SK-N-SH (cell line): Measurements from ENCODE around the gene PRR11. TPM values are rescaled to one million over a fixed set of nuclear protein-coding genes. Genes with fewer than 3 reads are reported as not detected.
"Not testable (repeated sequence)": the region's sequence is repeated elsewhere in the genome, so short reads cannot be mapped to it uniquely, and the experiment has no call there.

ENCODE experiments used
- CTCF ChIA-PET: fragments of 300-600, 350-600 bp; formaldehyde crosslinking; extraction: SDS; loops from one replicate; lab custom pipeline; 2021; lab: Yijun Ruan, JAX
- POLR2A ChIA-PET: fragments of 350-600 bp; sonication (Branson Sonifier 250); formaldehyde crosslinking; extraction: SDS; loops from one replicate; lab custom pipeline; 2020; ENCODE audit warnings: antibody characterized with exemption, inconsistent platforms; lab: Yijun Ruan, JAX
- DNase-seq: peaks from one replicate; pipeline ENCODE4 v3.0.0; 2012
- H2AFZ ChIP-seq: fragments of 200-600 bp; sonication (generic); 2 replicates; pipeline ENCODE4 v1.8.1; 2016; ENCODE audit warnings: antibody characterized with exemption, mild to moderate bottlenecking, low read depth
- H3F3A ChIP-seq: fragments of 200-600 bp; sonication (generic); replicated peaks from 2 replicates; pipeline ENCODE3; 2016; ENCODE audit warnings: antibody characterized with exemption, mild to moderate bottlenecking; ENCODE audit not compliant: insufficient read depth
- H3K27ac ChIP-seq, 2 experiments: fragments of 200-500 bp in 1 of 2; fragments of 200-600 bp in 1 of 2; sonication (Bioruptor generic) in 1 of 2; sonication (generic), shearing (Covaris generic) in 1 of 2; 2 replicates each; pipeline versions ENCODE4 v1.5.1 to v1.6.1; 2014 to 2016; ENCODE audit warnings: low read depth in 2 of 2, inconsistent platforms in 1 of 2, low read length in 1 of 2, mild to moderate bottlenecking in 1 of 2, mixed read lengths in 1 of 2
- H3K27me3 ChIP-seq: fragments of 200-600 bp; sonication (generic), shearing (Covaris generic); 2 replicates; pipeline ENCODE4 v1.6.1; 2016; ENCODE audit warnings: mixed run types; ENCODE audit not compliant: insufficient read depth
- H3K36me3 ChIP-seq, 2 experiments: fragments of 200-500 bp in 1 of 2; fragments of 200-600 bp in 1 of 2; sonication (Bioruptor generic) in 1 of 2; sonication (generic) in 1 of 2; replicated peaks in 1 of 2; 2 replicates each; pipeline versions ENCODE3 to v1.5.1; 2014 to 2016; ENCODE audit warnings: low read length in 1 of 2, mild to moderate bottlenecking in 1 of 2; ENCODE audit not compliant: insufficient read depth in 2 of 2, control insufficient read depth in 1 of 2
- H3K4me1 ChIP-seq, 2 experiments: fragments of 200-500 bp in 1 of 2; fragments of 200-600 bp in 1 of 2; sonication (Bioruptor generic) in 1 of 2; sonication (generic), shearing (Covaris generic) in 1 of 2; 2 replicates each; pipeline versions ENCODE4 v1.5.1 to v1.6.1; 2014 to 2016; ENCODE audit warnings: low read depth in 1 of 2, low read length in 1 of 2, mixed run types in 1 of 2; ENCODE audit not compliant: insufficient read depth in 2 of 2, control insufficient read depth in 1 of 2
- H3K4me2 ChIP-seq: fragments of 200-600 bp; sonication (generic), shearing (Covaris generic); 2 replicates; pipeline ENCODE4 v1.6.1; 2017; ENCODE audit warnings: mixed run types
- H3K4me3 ChIP-seq, 2 experiments: fragments of 200-500 bp in 1 of 2; fragments of 200-600 bp in 1 of 2; sonication (Bioruptor generic) in 1 of 2; sonication (generic), shearing (Covaris generic) in 1 of 2; 2 replicates each; pipeline versions ENCODE4 v1.5.1 to v1.8.1; 2014 to 2016; ENCODE audit warnings: low read depth in 2 of 2, inconsistent platforms in 1 of 2, low read length in 1 of 2, mild to moderate bottlenecking in 1 of 2, mixed read lengths in 1 of 2, moderate library complexity in 1 of 2
- H3K79me2 ChIP-seq: fragments of 200-600 bp; sonication (generic); 2 replicates; pipeline ENCODE4 v1.8.1; 2017; ENCODE audit warnings: mild to moderate bottlenecking; ENCODE audit not compliant: insufficient read depth
- H3K9ac ChIP-seq: fragments of 200-600 bp; sonication (generic); 2 replicates; pipeline ENCODE4 v1.6.1; 2017; ENCODE audit warnings: mixed run types
- H3K9me2 ChIP-seq: fragments of 200-600 bp; sonication (generic); 2 replicates; pipeline ENCODE4 v1.6.1; 2017; ENCODE audit warnings: mixed run types
- H3K9me3 ChIP-seq: fragments of 200-600 bp; sonication (generic); 2 replicates; pipeline ENCODE4 v1.6.1; 2017; ENCODE audit warnings: mixed run types, mild to moderate bottlenecking, moderate library complexity
- H4K20me1 ChIP-seq: fragments of 200-600 bp; sonication (generic); 2 replicates; pipeline ENCODE4 v1.6.1; 2017; ENCODE audit warnings: mild to moderate bottlenecking, mixed run types; ENCODE audit not compliant: insufficient read depth
- CTCF ChIP-seq: fragments of 200-600 bp; sonication (generic); IDR thresholded peaks from 2 replicates; pipeline ENCODE4 v1.6.1; 2017; ENCODE audit warnings: antibody characterized with exemption, mild to moderate bottlenecking, moderate library complexity
- ELF1 ChIP-seq: IDR thresholded peaks from 2 replicates; pipeline ENCODE4 v1.4.0; 2012
- FOXJ3 ChIP-seq: sonication (generic); formaldehyde crosslinking; IDR thresholded peaks from 2 replicates; pipeline ENCODE4 v1.5.1; 2020; ENCODE audit warnings: mild to moderate bottlenecking, missing genetic modification reagents
- GATA2 ChIP-seq: sonication (generic); formaldehyde crosslinking; IDR thresholded peaks from 2 replicates; pipeline ENCODE4 v1.5.0; 2020; ENCODE audit warnings: mild to moderate bottlenecking, missing genetic modification reagents
- JUND ChIP-seq: IDR thresholded peaks from 2 replicates; pipeline ENCODE4 v1.4.0; 2012
- MAX ChIP-seq: IDR thresholded peaks from 2 replicates; pipeline ENCODE4 v1.4.0; 2012; ENCODE audit warnings: low read depth
- MEF2A ChIP-seq: IDR thresholded peaks from 2 replicates; pipeline ENCODE4 v1.4.0; 2012; ENCODE audit warnings: low read depth, borderline replicate concordance
- MXI1 ChIP-seq: IDR thresholded peaks from 2 replicates; pipeline ENCODE4 v1.6.1; 2012; ENCODE audit warnings: mild to moderate bottlenecking, low read depth, low read length, improper control_type of control experiment
- NFIC ChIP-seq: IDR thresholded peaks from 2 replicates; pipeline ENCODE4 v1.4.0; 2012; ENCODE audit warnings: borderline replicate concordance
- PBX3 ChIP-seq: IDR thresholded peaks from 2 replicates; pipeline ENCODE4; 2012
- SIN3A ChIP-seq: IDR thresholded peaks from 2 replicates; pipeline ENCODE4 v1.6.1; 2012; ENCODE audit warnings: low read depth, mild to moderate bottlenecking, low read length, moderate library complexity, borderline replicate concordance
- SMC3 ChIP-seq: IDR thresholded peaks from 2 replicates; pipeline ENCODE4 v1.6.1; 2012; ENCODE audit warnings: low read depth, low read length, improper control_type of control experiment
- YY1 ChIP-seq: IDR thresholded peaks from 2 replicates; pipeline ENCODE4 v1.4.0; 2012; ENCODE audit warnings: low read depth, mild to moderate bottlenecking
- ZBTB33 ChIP-seq: IDR thresholded peaks from 2 replicates; pipeline ENCODE4 v1.4.0; 2012; ENCODE audit warnings: low read depth, borderline replicate concordance
- WGBS: methylation state at CpG from one replicate; pipeline ENCODE4 v1.1.6; 2017; ENCODE audit warnings: low lambda C conversion rate; 5-methylcytosine and 5-hydroxymethylcytosine counted together
- polyA plus RNA-seq, 3 experiments: library from polyadenylated mRNA; depleted of rRNA; stranded (reverse); fragments of >200 nt; gene quantifications; 2 replicates each; pipeline ENCODE4 v1.2.3, GENCODE V29; 2012

The PRR11 gene
- polyA plus RNA-seq, 1 of the 3 experiments (the other 2 are of a cell fraction), result 25.8 TPM

DNA sequence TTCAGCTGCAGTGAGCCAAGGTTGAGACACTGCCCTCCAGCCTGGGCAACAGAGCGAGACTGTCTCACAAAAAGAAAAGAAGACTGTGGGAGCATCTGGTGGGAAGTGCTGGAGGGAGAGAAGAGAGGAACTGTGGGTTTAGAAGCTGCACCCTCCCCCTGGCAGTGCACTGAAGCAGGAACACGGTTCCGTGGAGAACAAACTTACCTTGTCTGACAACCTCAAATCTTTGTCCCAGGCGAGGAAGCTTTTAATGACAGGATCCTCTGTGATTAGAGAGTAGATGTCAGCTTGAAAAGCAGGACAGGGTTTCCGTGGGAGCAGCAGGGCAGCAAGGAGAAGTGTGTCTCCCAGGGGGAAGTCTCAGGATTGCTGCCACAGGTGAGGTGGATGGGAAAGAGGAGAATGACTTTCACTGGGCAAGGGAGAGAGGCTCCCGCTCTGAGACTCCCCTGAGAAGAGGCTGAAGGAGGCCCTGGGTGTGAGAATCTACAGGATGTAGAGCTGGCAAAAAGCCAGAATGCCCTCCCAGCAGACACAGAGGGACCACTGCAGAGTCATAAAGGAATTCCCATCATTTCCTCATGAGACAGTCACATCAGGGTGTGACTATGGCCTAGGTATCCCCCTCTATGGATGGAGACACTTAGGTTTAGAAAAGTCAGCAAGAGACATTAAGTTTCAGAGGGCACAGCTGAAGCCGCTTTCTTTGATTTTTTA lies 22.9 kb downstream of the PRR11 start:
- 0 out of 2 replicates have a peak, but pooled peaks have one; percentile 31 for TF ChIP-seq NFIC
- no peak for TF ChIP-seq ELF1
- no peak for TF ChIP-seq YY1
- no peak for TF ChIP-seq FOXJ3 (CRISPR knock-in tag)
- Histone ChIP-seq H3K36me3 (peaks cover 0 to 5% of the 10 kb centered on the region in 2 experiments), H3K4me2 (no peak overlapping the region), H3K79me2 (peaks cover 84% of the 10 kb centered on the region), H3K9me3 (no peaks in the 10 kb centered on the region), H3F3A (no peaks in the 10 kb centered on the region), H3K4me1 (no peaks in the 10 kb centered on the region), H3K27ac (no peak overlapping the region), H3K4me3 (no peak overlapping the region), H3K27me3 (no peaks in the 10 kb centered on the region), H3K9ac (no peak overlapping the region), H2AFZ (peak overlapping the region; percentile 62; the same call in 1 of the 2 replicates), H3K9me2 (no peaks in the 10 kb centered on the region), H4K20me1 (no peaks in the 10 kb centered on the region; the same call in 1 of the 2 replicates)
- 95% methylated on average over 7 of the region's 7 CpGs for WGBS
- no peak for DNase-seq
- ChIA-PET POLR2A (interaction anchor here (0.5 kb wide), 1 partner anchor 799 kb away, joined by 4 read pairs; no protein-coding TSS in a partner anchor), CTCF (interaction anchor here (2.1 kb wide), 1 partner anchor 12 kb away, joined by 10 read pairs; no protein-coding TSS in a partner anchor)

- H3F3A ChIP-seq, H3K9ac ChIP-seq, DNase-seq, H3K27ac ChIP-seq, H3K9me3 ChIP-seq, H3K9me2 ChIP-seq, H3K36me3 ChIP-seq, H3K27me3 ChIP-seq, H3K4me2 ChIP-seq, POLR2A ChIA-PET, H3K4me3 ChIP-seq, H3K4me1 ChIP-seq, H4K20me1 ChIP-seq, H2AFZ ChIP-seq: not testable (repeated sequence)
- WGBS, result 94% methylated on average over 11 of the region's 11 CpGs
- CTCF ChIA-PET, result interaction anchor here (2.1 kb wide), 1 partner anchor 13 kb away, joined by 10 read pairs; no protein-coding TSS in a partner anchor
- H3K79me2 ChIP-seq, result peaks cover 82% of the 10 kb centered on the region
These were observed 24.1 kb downstream of the PRR11 start for GRCh38 chr17:59179601-59180000.

DNA sequence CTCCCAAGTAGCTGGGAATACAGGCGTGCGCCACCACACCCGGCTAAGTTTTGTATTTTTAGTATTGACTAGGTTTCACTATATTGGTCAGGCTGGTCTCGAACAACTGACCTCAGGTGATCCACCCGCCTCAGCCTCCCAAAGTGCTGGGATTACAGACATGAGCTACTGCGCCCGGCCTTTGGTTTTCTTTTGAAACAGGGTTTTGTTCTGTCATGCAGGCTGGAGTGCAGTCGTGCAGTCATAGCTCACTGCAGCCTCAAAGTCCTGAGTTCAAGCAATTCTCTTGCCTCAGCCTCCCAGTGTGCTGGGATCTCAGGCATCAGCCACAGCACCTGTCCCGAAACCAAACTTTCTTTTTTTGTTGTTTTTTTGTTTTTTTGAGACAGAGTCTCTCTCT lies 25.1 kb downstream of the PRR11 start:
- H3K9me2 ChIP-seq, result no peaks in the 10 kb centered on the region
- no peak overlapping the region for H3K27ac ChIP-seq
- no peaks in the 10 kb centered on the region for H3K9me3 ChIP-seq
- H3K4me2 ChIP-seq, result no peak overlapping the region
- no peak overlapping the region for H3K9ac ChIP-seq
- H3K79me2 ChIP-seq, result peaks cover 72% of the 10 kb centered on the region
- peaks cover 0 to 17% of the 10 kb centered on the region in 2 experiments for H3K36me3 ChIP-seq
- no peak for DNase-seq
- no peaks in the 10 kb centered on the region for H4K20me1 ChIP-seq
- H3K4me3 ChIP-seq, result no peak overlapping the region
- no peaks in the 10 kb centered on the region for H3F3A ChIP-seq
- no peak overlapping the region for H2AFZ ChIP-seq
- H3K4me1 ChIP-seq, result no peaks in the 10 kb centered on the region
- ChIA-PET CTCF (no interaction called here), POLR2A (no interaction called here)
- no peaks in the 10 kb centered on the region for H3K27me3 ChIP-seq
- 97% methylated on average over 9 of the region's 9 CpGs for WGBS
- TF ChIP-seq ZBTB33 (no peak), SMC3 (no peak), FOXJ3 (CRISPR knock-in tag) (no peak), JUND (no peak), CTCF (no peak), GATA2 (CRISPR knock-in tag) (no peak), MAX (no peak), MEF2A (no peak), MXI1 (no peak), PBX3 (no peak), SIN3A (no peak), ELF1 (no peak)
